Measurements from ENCODE around the gene ATXN7L1. TPM values are rescaled to one million over a fixed set of nuclear protein-coding genes. Genes with fewer than 3 reads are reported as not detected.
A peak's percentile ranks its signal among the peaks of the same experiment; 100 is the strongest.

The ATXN7L1 gene
- 1.0 and 7.6 TPM in 2 replicates for total RNA-seq

DNA sequence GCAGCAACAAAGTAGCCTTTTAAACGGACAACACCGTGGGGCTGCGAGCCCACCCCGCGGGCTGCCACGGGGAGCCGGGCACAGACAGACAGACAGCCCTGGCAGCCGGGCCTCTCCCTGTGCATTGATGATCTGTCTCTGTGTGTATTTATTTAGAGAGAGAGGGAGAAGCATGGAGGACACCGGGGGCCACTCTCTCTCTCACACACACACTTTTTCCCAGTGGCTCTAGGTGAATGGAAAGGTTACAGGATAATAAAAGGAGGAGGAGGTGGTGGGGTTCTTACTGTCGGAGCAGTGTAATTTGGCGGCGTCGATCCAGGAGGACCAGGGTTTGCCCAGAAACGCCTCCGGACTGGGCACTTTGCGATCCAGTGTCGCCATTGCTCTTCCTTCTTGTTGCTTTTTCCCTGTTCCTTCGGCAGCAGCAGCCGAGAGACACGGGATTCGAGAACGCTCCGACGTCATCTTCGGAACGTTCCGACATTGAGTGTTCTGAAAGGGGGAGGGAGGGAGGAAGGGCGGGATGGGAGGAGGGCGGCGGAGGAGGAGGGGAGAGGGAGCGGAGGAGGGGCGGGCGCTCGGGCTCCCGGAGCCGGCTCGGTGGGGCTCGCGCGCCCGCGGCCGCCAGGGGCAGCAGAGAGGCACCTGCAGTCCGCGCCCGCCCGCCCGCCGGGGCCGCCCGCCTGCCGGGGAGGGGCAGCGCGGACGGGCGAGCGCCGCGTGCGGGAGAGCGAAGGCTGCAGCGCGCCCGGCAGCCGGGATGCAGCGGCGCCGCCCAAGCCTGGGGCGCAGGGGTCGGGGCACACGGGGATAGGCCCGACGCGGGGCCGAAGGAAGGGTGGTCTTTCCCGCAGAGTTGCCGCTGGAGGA lies at the start of gene ATXN7L1:
Gene ATXN7L1, minus strand, starts transcription at position 509 of the 873 bp plus-strand sequence. Its CDS starts 41 bp downstream, at position 468.
- DNase-seq (ENCODE audit: low read depth) = peak; percentile 93

GRCh38 chr7:105926131-105926530 lies 49.7 kb upstream of the ATXN7L1 start:
- no peak for DNase-seq (ENCODE audit: low read depth)

- DNase-seq (ENCODE audit: low read depth) = no peak
Measured at GRCh38 chr7:105924945-105925344, 48.5 kb upstream of the ATXN7L1 start.

- peak; percentile 70 for DNase-seq (ENCODE audit: low read depth)
Measured at GRCh38 chr7:105920766-105921165, 44.4 kb upstream of the ATXN7L1 start.

DNA sequence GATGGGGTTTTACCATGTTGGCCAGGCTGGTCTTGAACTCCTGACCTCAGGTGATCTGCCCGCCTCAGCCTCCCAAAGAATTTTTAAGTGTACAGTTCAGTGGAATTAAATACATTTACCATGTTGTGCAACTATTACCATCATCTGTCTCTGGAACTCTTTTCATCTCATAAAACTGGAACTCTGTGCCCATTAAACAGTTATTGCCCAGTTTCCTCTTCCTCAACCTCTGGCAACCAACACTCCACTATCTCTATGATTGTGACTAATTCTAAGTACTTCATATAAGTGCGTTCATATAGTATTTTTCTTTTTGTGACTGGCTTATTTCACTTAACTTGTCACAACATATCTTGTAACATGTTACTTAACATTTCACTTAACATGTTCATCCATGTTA lies 41.3 kb upstream of the ATXN7L1 start:
- no peak for DNase-seq (ENCODE audit: low read depth)

GRCh38 chr7:105916603-105917002 lies 40.2 kb upstream of the ATXN7L1 start:
- DNase-seq (ENCODE audit: low read depth) = no peak

DNA sequence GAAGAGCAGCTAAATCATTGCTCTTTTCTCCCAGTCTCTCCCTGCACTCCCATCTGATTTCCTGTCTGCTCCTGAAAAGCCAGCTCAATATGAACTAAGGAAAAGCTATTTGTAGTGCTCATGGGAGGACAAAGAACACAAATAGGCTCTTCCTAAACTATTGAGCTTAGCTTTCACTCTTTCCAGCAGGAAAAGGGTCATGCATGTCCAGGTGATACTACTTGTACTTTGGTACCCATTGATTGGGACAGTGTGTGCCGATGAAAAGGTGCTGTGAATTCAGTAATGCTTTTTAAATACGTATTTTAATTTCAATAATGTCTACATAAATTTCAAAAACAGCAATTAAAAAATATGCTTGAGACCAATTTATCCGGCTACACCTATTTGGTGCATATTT lies 37.5 kb upstream of the ATXN7L1 start:
- no peak for DNase-seq (ENCODE audit: low read depth)

DNA sequence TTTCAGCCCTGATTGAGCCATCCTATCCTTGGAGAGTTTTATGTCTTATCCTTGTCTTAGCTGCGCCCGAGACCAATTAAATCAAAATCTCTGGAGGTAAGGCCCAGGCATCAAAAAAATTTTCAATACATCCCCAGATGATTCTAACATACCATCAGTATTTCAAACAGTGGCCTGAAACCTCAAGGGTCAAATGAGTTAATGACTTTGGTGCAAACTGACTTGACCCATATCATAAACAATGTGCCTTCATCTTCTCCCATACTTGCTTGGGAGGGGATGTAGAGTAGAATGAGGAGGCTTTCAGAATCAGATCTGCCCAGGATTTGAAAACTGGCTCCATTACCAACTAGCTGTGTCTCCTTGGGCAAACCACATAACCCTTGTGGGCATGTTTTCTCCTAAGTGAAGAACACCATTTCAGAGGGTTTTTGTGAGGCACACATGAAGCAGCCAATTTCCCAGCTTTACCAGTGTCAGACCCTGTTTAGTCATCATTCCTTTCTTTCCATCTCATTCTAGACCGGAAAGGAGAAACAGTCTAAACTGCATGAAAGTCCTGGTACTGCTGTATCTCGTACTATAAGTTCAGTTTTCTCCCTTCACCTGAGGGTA lies 35.7 kb upstream of the ATXN7L1 start:
- DNase-seq (ENCODE audit: low read depth) = no peak

GRCh38 chr7:105910172-105910571 lies 33.8 kb upstream of the ATXN7L1 start:
- no peak for DNase-seq (ENCODE audit: low read depth)

DNA sequence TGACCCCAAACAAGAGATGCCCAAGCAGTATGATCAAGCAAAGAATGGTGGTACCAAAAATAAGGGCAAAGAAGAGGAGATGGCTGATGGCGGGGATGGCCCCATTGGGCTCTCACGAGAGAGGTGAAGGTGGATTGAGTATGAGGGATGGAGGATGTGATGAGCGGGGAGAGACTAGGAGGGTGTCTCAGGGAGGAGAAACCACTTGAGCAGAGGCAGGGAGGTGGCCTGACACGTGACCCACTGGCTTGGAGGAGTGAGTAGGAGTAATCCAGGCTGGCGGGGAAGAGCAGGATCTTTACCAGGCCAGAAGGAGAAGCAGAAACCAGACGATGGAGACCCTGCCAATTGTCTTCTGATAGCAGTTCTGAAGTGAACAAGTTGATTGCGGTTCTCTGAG lies 33.3 kb upstream of the ATXN7L1 start:
- no peak for DNase-seq (ENCODE audit: low read depth)

DNA sequence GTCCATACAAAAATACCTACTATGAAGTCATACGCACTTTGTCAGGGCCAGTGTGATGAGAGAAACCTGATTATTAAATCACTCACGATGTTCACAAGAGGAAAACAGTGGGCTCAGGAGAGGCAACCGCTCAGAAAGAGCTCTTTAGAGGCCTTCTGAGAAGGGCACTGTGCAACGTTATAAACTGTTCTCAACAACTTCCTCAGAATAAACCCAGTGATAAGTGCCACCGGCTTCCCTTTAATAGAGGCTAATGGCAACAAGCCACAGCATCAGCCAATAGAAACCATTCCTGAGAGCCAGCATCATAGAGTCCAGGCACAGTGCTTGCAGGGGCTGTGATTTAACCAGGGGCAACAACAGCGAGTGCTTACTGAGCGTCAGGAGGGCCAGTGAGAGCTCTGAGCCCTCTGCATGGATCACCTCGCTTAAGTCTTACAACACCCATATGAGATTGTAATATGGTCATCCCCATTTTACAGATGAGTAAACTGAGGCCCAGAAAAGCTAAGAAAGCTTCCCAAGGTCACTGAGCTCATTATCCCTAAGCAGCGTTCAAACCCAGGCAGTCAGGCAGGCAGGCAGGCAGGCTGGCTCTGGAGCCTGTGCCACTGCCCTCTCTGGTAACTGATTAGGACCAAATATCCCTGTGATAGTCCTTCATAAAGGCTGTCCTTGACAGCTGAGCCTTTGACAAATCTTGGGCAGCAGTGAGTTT lies 30.9 kb upstream of the ATXN7L1 start:
- DNase-seq (ENCODE audit: low read depth) = no peak

GRCh38 chr7:105906695-105907094 lies 30.3 kb upstream of the ATXN7L1 start:
- no peak for DNase-seq (ENCODE audit: low read depth)

DNA sequence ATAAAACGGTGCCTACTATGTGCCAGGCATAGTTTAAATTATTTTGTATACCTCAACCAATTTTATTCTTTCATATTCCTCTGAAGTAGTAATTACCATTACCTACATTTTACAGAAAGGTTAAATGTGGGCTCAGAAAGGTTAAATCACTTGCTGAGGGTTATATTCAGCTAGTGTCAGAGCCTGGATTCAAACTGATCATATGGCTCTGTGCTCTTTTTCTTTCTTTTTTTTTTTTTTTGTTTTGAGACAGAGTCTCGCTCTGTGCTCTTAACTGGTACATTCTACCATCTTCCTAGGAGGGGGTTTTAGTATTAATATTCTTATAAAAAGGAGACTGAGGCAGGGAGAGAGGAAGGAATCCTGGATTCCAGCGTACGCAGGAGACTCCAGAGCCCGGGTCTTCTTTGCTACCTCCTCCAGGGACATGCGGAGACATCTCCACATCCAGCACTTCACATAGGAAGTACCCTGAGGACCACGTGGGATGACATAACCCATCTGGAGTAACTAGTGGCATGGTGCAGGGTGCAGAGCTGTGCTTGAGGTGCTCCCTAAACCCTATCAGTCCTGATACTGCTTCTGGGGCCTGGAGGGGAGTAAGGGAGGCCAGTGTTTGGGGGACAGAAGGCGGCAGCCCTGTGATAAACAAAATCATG lies 29.6 kb upstream of the ATXN7L1 start:
- no peak for DNase-seq (ENCODE audit: low read depth)

DNA sequence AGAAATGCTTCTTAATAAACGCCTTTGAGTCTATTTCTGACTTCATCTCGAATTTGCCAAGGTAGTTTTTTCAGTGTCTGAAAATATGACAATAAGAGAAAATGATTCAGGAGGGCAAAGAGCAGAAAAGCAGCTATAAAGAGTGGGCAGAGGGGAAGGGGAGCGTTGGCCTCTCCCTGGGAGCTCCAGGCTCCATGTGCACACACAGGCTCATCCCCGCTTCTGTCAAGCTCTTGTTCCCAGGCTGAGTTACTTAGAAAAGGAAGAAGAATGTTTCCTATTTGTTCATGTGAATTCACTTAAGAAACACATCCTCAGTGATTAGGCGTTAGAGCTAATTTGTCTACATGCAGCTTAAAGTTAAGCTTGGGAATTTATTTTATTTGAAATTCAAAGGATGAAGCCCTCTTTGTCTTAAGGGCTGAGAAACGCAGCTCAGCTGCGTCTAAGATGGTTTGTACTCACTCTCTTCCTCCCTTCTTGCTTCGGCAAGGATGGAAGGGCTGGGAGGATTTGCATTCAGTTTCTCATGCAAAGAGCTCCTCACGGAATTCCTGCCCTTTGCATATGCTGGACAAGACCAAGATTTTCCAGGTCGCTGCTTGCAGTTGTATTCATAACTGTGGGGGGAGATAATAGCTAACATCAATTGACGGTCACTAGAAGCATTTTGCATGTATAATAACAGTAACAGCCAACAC lies 29.0 kb upstream of the ATXN7L1 start:
- DNase-seq (ENCODE audit: low read depth) = no peak

DNA sequence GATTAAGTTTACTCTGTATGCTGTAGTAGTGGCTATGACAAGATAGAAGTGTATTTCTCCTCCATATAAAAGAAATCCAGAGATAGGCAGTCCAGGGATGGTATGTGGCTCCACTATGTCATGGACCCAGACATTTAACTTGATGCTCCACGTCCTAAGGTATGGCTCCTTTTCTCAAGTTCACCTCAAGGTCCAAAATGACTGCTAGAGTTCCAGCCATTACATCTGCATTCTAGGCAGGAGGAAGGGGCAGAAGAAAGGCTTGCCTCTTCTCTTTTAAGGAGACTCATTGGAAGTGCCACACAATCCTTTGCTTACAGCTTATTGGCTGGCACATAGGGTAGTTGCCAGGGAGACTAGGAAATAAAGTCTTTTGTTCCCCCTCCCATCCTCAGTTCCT lies 27.7 kb upstream of the ATXN7L1 start:
- no peak for DNase-seq (ENCODE audit: low read depth)

- DNase-seq (ENCODE audit: low read depth) = no peak
Measured at GRCh38 chr7:105902325-105902911, 26.0 kb upstream of the ATXN7L1 start.

GRCh38 chr7:105897999-105898398 lies 21.6 kb upstream of the ATXN7L1 start:
- DNase-seq (ENCODE audit: low read depth) = no peak

DNA sequence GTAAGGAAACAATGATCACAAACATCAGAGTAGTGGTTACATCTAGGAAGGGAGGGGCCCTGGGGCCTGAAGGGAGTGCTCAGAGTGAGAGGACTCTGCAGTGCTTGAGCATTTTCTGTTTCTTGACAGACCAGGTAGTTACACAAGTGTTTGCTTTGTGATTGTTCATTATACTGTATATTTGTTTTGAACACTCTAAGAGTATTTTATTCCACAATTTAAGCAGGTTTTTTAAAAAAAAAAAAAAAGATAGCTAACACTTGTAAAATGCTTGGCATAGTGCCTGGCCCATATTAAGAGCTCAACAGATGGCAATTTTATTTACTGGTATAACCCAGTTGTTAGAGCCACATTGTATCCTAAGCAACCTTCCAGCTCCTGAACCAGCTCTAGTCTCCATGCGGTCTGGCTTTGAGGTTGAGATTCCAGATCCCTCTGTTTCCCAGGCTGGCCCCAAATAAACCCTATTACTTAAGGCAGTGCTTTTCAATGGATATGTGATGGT lies 20.1 kb upstream of the ATXN7L1 start:
- DNase-seq (ENCODE audit: low read depth) = no peak

DNA sequence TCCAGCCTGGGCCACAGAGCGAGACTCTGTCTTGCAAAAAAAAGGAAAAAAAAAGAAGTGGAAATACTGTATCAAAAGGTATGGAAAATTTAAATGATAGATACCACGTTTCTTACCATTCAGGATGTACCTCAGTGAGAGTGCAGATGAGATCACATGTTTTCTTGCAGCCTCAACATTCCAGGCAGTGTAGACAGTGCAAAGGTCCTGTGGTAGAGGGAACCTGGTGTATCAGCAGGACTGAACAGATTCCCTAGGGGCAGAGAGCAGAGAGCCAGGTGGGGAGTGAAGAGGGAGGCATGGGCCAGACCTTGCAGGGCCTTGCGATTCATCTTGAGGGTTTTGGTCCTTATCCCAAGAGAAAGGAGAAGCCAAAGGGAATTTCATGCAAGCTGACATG lies 17.7 kb upstream of the ATXN7L1 start:
- no peak for DNase-seq (ENCODE audit: low read depth)

DNA sequence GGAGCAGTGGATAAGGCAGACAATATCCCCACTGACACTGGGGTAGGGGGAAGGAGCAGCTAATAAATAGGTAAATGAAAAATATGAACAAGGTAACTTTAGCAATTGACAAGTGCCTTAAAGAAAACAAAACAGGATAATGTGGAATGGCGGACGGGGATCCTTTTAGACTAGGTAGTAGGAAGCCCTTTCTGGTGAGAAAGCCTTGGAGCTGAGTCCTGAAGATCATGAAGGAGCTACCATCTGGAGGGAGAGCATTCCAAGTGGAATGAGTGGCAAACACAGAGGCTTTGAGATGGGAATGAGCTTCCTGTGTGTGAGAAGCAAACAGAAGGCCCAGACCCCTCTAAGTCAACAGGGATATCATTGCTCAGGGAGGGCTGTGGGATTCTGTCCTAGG lies 16.0 kb upstream of the ATXN7L1 start:
- no peak for DNase-seq (ENCODE audit: low read depth)

Measured in renal cortical epithelial cell (primary cell).